A204.1 (cell line): ENCODE results near the gene SLX9.

Experiments used
- FAIRE-seq: peaks from 2 replicates; lab custom pipeline; 2012; peaks lifted over from hg19 to GRCh38; lab: Jason Lieb, UNC

SLX9 gene

DNA sequence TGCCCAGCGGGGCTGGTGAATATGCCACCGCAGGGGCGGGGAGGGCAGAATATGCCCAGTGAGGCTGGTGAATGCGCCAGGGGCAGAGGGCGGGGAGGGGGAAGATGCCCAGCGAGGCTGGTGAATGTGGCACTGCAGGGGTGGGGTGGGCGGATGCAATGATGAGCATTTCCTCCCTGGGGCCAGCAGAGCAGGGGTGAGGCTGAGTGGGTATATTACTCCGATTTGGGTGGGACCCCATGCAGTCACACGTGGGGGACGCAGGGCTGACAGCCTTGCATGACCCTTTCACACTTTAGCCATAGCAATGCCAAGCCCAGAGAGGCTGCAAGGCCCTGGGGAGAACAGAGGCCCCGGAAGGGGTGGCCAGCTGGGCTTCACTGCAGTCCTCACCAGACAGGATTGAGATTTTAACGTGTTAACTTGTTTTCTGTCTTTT is 9.3 kb upstream of the SLX9 start:
- no peak for FAIRE-seq

DNA sequence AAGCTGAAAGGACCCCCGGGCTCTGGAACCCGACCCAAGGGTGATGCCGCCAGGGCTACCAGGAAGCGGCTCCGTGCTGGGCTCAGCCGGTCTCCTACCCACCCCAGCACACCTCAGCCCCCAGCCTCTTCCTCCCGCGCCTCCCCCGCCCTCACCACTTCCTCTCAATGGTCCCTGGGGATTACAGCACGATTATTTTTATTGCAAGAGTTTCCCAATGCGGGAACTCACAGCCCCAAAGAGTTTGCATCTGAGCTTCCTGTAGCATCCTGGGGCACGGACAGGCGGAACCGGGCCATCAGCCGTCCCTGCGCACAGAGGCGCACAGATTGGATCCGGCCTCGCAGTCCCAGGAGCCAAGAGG is 8.7 kb upstream of the SLX9 start:
- no peak for FAIRE-seq

DNA sequence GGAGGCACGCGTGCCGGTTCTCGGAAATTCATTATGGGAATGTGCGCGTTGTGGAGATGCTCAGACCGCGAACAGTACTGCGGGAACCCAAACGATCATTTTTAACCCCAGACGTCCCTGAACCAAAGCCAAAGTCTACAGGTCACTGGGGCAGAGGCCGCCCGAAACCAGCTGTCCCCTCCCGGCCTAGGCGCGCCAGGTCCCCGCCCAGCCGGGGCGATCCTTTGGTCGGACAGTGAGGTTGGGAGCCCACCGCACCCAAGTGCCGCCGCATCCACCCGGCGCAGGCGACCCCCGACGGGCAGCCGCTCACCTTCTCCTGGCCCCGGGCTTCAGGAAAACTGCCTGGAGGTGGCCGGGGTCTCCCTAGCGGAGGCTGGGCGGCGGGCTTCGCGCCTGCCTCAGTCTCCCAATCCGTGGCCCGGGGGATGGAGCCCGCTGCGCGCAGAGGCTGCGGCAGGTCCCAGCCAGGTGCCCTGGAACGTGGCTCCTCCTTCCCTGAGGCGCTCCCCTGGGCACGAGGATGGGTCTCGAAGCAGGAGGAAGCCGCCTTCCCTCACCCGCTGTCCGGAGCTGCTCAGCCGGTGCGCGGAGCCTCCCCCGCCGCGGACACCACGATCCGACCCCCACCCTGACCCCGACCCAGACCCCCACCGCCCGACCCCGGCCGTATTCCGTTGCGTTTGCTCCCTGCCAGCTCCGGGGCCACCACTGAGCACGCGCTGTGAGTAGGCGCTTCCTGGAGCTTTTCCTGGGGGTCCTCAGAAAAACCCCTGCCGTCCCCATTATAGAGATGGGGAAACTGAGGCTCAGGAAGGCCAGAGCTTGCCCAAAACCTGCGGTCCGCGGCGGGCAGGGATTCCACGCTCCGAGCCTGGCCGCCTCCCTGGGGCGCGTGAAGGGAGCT is 8.1 kb upstream of the SLX9 start:
- FAIRE-seq, result no peak

DNA sequence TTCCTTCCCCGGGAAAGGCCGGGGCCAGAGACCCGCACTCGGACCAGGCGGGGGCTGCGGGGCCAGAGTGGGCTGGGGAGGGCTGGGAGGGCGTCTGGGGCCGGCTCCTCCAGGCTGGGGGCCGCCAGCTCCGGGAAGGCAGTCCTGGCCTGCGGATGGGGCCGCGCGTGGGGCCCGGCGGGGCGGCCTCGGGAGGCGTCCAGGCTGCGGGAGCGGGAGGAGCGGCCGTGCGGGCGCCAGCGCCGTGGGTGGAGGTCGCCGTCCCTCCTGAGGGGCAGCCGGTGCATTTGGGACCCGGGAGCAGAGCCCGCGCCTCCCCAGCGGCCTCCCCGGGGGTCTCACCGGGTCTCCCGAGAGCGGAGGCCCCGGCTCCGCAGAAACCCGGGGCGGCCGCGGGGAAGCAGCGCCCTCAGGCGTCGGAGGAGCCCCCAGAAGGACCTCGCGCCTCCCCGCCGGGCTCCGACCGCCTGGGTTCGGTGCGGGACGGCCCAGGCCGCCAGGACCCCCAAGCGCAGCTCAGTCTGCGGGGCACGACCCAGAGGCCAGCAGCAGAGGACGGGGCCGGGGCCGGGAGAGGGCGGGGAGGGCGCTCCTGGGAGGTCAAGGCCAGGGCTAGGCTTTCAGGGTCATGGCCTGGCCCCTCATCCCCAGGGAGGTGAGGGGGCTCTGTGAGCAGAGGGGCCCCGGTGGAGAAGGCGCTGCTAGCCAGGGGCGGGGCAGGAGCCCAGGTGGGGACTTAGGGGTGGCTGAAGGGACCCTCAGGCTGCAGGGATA is 7.2 kb upstream of the SLX9 start:
- no peak for FAIRE-seq

DNA sequence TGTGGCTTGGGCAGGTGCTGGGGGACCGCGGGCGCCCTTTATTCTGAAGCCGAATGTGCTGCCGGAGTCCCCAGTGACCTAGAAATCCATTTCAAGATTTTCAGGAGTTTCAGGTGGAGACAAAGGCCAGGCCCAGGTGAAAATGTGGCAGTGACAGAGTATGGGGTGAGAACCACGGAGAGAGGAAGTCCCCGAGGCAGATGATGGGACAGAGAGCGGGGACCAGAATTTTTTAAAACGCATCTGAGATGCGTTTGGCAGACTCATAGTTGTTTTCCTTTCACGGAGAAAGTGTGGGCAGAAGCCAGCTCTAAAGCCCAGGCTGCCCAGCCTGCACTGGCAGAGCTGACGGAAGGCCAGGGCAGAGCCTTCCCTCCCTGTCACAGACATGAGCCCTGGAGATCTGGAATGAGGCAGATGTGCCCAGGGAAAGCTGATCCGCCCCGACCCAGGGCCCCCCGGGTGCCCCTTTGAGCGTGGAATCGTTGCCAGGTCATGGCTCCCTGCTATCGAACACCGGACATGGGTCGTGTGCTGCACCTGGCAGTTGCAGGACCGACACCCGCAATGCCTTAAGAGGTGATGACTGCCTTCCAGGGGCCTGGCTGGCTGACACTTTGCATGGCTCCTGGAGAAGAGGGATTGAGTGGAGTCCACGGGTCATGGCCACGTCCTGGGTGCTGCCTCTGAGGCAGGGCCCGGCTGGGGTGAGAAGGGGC is 6.5 kb upstream of the SLX9 start:
- FAIRE-seq, result no peak

DNA sequence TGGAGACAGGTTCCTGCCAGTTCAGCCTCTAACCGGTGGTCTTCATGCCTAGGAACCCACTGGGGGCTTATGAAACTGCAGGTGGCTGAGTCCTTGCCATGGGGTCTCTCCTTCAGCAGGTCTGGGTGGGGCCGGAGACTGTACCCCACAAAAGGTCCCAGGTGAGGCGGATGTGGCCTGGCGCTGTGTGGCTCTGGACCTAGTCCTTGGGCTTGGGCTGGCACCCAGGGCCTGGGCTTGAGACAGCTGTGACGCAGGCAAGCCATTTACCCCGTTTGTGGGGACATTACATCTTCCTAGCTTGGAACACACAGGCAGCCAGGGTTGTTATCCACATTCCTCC is 5.9 kb upstream of the SLX9 start:
- FAIRE-seq, result no peak

DNA sequence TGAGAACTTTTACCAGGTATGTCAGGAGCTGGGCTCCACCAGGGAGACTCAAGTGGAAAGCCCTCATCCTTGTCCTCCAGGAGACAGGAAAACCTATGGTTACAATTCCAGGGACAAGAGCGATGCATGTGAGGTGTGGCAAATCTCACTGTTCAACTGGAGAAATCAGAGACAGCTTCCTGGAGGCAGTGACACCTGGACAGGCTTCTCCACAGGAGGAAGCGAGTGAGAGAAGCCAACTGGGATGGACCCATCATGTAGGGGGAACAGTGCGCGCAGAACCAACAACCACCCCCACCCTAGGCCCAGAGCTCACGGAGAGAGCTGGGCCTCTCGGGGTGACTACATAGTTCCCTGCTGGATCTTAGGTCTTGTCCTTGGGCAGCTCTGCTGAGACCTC is 5.6 kb upstream of the SLX9 start:
- no peak for FAIRE-seq

DNA sequence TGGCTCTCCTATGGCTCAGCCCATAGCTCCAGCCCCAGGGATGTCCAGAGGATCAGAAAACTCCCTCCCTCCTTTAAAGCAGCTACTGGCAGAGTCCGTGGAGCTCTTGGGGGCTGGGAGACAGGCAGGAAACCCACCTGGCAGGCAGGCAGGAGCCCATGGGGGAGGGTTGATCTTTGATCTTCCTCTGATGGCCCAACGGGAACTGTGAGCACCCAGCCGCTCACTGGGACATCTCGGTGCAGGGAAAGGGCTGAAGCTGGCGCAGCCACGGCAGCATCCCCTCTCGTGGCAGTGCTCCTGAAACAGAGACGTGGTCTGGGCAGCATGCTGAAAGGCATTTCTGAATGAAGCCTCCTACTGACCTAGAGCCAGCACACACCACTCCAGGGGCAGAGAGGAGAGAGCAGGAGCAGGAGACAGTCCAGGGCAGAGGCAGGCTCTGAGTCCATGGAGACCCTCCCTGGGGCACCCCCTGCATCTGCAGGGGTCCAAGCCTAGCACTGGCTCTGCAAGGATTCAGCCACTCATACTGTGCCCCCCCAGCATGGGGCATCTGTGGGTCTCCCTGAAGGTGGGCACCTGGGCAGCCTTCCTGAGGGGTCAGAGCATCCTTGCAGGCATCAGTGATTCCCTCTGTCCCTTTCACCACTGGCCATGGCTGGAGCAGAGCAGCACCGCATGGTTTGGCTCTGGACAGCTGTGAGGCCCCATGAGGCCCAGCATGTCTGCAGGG is 4.9 kb upstream of the SLX9 start:
- FAIRE-seq, result no peak

DNA sequence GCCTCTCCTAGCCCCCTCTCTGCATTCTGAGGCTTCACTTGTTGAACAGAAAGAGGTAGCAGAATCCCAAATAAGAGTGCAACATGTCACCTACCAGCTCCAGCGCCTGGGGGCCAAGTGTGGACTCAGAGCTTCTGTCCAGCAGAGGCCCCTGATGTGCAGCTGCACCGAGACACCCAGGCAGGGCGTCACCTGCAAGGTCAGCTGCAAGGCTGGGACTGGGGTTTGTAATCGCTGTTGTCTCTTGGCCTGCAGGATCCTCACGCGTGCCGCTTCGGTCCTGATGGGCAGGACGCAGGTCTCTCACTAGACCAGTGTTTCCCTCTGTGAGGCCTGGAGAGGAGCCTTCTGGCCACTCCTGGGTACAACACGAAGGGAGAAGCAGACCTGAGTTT is 4.3 kb upstream of the SLX9 start:
- no peak for FAIRE-seq

DNA sequence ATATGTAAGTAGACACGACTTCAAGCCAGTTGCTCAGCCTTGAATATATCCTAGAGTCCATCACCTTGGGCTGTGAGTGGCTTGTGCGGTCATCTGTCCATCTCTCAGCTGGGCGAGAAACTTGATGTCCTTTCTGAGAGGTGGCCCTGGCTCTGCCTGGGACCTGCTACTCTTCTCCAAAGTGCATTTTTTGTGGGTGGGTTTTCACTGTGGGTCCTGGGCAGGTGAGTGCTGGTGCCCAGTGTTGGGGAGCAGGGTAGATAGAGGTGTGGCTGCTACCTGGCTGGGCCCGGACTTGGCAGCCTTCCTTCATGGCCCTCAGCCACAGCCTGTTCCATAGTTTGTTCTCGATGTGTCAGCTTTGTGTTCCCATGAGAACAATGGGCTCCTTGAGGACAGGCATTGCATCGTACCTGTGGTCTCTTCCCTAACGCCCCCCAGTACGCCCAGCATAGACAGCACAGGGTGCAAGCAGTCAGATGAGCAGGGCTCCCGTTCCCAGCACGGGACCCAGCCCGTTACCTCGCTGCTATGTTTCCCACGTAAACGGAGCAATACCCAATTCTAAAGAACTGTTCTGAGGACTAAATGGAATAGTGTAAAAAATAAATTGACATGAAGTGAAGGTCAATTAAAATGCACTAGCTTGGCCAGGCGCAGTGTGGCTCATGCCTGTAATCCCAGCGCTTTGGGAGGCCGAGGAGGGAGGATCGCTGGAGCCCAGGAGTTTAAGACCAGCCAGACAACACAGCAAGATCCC is 877 bp upstream of the SLX9 start:
- no peak for FAIRE-seq

DNA sequence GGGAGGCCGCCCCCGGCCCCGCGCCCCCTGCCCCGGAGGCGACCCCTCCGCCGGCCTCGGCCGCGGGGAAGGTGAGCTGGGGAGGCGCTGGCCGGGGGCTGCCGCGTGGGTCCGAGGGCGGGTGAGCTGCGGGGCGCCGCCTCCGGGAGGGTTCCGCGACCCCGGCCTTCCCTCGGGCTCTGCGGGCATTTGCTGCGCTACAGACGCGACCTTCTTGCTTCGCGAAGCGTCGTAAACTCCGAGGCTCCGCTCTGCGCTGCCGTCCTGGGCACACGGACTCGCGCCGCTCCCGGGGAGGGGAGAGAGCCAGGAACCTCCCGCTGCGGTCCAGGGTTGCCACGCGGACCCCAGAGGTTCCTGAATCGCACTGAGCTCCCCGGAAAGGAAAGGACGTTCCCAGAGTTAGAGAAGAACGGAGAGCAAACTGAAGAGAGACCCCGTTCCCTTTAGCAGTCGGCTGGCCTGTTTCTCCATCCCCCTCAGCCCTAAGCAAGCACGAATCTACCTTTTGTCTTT is 345 bp downstream of the SLX9 start:
- FAIRE-seq, result no peak

DNA sequence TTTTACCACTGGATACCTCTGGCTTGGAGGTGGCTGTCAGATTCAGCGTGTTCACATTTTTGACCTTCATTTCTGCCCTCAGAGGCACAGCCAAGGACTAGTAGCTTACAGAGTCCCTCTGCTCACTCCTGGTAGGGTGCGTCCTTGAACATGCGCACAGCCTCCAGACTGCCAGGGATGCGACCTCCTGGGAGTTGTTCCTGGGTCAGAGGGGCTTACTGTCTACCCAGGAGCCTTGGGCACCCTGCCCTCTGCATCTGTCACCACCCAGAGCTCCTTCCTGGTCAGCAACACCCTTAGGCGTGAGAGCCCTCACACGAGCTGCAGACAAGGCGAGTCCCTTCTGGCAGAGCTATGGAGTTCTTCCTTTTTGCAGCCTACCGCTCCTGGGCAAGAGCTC is 1.7 kb downstream of the SLX9 start:
- no peak for FAIRE-seq

DNA sequence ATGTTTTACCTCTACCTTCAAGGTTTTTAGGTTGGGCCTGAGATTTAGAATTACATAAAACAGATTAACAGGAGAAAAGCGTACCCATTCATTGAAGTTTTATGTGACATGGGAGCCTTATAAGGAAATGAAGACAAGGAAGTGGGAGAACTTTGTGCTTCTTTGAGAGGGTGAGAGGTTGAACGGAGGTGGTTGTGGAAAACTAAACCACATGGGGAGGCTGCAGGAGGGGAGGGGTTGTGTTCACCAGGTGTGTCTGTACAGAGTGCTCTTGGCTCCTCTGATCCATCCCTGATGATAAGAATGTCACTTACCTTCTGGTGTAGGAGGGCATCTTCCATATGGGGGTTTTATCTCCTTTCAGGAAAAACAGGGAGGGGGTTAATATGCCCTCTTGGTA is 2.7 kb downstream of the SLX9 start:
- FAIRE-seq, result no peak

DNA sequence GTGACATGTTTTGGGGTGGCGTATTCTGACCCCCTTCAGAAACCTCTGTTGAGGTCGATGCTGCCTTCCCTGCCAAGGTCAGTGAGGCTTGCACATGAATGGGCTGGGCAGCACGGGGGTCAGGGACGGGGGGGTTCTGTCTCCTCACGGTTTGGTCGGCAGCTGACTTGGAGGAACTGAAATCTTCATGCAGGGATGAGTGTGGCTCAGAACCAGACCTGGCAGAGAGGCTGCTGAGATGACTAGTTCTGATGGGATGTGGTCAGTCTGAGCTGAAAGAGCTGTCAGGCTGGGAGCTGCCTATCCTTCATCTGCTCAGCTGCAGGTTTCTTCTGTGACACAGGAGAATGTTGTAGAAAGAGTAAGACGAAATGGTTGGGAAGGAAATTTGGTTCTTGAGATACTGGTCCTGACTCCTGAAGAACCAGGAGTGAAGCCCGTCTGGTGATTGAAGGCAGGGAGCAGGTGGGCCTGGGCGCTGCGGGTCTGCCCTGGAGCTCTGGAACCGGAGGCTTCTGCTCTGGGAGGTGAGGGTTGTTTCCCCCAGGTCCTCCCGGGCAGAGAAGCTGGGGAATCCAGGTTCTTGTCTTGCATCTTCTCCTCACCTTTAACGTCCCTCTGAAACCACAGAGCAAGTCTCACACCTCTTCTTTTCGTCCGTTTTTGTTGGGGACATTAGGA is 3.3 kb downstream of the SLX9 start:
- FAIRE-seq, result no peak

DNA sequence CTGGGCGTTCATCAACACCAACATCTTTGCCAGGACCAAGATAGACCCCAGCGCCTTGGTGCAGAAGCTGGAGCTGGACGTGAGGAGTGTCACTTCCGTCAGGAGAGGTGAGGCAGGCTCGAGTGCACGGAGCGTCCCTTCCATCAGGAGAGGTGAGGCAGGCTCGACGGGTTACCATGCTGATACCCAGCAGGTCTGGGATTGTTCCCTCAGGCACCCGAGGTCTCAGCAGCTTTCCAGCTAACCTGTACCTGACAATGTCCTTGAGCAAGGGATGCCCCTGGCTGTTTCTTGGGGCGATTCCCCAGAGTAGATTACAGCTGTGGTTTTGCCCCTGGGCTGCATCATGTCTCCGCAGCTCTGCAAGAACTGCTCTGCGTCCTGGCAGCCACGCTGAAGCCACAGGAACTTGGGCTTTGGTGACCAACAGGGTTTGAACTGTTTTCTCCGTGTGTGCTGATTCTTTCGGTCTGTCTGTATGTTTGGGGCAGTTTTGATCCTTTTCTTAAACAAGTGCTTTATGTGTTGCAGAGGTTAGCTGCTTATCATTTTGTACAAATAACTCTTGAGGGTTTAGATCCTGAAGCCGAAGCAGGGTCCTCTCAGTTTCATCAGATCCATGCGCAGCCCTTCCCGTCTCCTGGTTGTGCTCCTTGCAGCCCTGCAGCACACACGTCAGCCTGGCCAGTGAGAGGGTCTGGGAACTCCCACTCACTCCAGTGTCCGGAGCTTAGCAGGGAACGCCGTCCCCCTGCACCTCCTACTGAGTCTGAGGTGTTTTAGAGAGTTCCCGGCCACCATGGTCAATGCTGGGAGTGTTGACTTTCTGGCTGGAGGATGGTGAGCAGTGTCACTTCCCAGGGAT is 4.1 kb downstream of the SLX9 start:
- FAIRE-seq, result no peak

DNA sequence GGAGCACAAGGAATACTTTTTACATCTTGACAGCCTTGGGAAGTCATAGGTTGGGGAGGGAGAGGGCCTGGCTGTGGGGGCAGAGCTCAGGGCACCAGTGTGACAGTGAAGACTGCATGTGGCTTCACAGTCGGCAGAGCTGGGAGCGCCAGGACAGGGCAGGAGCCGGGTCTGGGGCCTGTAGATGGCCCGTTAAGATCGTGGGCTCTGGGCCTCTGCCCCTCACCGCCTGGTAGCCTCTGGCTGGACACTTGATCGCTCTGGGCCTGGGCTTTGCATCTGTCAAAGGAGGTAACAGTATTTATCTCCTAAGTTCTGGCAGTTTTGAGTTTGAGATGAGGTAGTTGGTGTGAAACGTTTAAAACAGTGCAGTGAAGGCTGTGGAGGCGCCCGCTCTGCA is 4.8 kb downstream of the SLX9 start:
- no peak for FAIRE-seq

DNA sequence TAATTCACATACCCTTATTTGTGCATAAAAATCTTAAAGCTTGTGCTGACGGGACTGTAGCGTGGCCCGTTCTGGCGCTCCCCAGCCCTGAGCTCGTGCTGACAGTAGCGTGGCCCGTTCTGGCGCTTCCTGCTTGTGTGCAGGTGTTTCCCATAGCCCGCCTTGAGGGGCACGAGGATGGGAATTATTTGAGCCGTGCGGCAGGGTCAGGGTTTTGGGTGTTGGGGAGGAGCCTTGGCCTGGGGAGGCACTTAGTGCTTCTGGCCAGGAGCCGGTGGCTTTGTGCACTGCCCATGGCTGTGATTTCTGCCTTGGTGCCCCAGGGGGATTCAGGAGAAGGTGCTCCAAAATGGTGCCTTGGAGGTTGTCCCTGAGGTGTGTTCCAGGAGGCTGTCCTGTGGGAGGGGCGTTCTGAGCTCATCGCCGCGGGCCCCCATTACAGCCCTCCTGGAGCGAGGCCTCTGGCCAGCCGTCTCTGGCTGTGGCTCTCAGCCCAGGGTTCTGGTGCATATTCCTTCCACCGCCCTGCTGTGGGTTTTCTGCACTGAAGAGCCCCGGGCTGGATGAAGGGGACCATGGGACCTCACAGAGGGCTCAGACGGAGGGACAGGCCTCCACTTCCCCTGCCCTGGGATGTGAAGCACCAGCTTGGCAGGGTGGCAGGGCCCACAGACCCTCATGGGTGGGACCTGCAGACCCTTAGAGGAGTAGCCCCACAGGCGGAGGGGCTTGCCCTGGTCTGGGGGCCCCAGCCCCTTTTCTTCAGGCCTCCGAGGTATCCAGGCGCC is 6.6 kb downstream of the SLX9 start:
- FAIRE-seq, result no peak

DNA sequence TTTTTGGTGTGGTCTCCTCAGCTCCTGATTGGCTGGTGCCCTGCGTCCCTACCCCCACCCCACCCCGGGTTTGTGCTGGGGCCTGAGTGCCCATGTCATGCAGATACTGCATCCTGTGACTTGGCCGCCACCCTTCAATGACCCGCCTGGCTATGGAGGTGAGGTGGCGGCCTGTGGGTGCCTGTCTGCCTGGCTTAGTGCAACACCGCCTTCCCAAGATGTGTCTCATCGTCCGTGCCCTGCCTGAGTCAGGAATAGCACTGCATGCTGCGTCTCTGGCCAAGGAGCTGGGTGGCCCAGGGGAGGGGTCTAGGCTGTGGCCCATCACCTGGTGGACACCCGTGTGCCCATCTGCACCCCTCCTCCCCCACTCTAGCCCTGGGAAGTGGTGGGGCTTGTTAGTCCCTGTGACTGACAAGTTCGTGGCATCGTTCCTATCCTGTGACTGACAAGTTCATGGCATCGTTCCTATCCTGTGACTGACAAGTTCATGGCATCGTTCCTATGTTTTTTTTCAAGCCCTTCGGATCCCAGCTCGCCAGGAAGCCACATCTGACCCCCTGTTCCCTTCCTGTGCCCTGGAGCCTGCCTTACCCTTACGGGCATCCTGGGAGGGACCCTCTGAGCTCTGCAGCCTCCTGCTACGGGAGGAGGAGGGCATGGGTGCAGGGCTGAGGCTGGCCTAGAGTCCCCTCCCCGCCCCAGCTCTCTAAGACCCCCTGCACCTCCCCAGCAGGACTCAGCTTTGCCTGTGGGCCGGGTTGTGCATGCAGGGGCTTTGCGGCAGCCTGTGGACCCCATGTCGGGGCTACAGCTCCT is 7.5 kb downstream of the SLX9 start:
- FAIRE-seq, result no peak
